Gastroesophageal sphincter (tissue), 4 donors: ENCODE data around the gene ZNF747. TPM values are rescaled to one million over a fixed set of nuclear protein-coding genes. Genes with fewer than 3 reads are reported as not detected.

Experiments
- ATAC-seq: fragments of 150-250 bp; one replicate; pipeline ENCODE4 v1.9.1; 2016; ENCODE audit warnings: mild to moderate bottlenecking, moderate library complexity
- H3K27ac ChIP-seq, 4 donors: fragments of 200-600 bp; sonication (generic) in 3 of 4; 1 replicate in 3 of 4; 2 replicates in 1 of 4; pipeline ENCODE4 v1.5.1; 2016 to 2019
- H3K27me3 ChIP-seq: fragments of 200-600 bp; sonication (generic); one replicate; pipeline ENCODE4 v1.5.1; 2019
- H3K36me3 ChIP-seq, 2 donors: fragments of 200-600 bp; sonication (generic); one replicate each; pipeline ENCODE4 v1.5.1; 2019; ENCODE audit warnings: control low read depth in 1 of 2
- H3K4me1 ChIP-seq, 3 donors: fragments of 200-600 bp; sonication (generic); 1 replicate in 2 of 3; 2 replicates in 1 of 3; pipeline ENCODE4 v1.5.1; 2016 to 2019; ENCODE audit warnings: control low read depth in 2 of 3
- H3K4me3 ChIP-seq, 2 donors: fragments of 200-600 bp; sonication (generic); one replicate each; pipeline ENCODE4 v1.5.1; 2019; ENCODE audit warnings: mild to moderate bottlenecking in 1 of 2, moderate library complexity in 1 of 2
- H3K9me3 ChIP-seq, 3 donors: fragments of 200-600 bp; sonication (generic); one replicate each; pipeline ENCODE4 v1.5.1; 2017 to 2019; ENCODE audit warnings: control low read depth in 2 of 3
- EP300 ChIP-seq: sonication (generic); formaldehyde crosslinking; IDR thresholded peaks from one replicate; pipeline ENCODE4 v1.6.1; 2017; ENCODE audit warnings: antibody characterized with exemption, mild to moderate bottlenecking
- POLR2A ChIP-seq, 2 donors: fragments of 450-650 bp; IDR thresholded peaks; one replicate each; pipeline ENCODE4 v1.6.1; 2017; ENCODE audit warnings: antibody characterized with exemption in 2 of 2, mild to moderate bottlenecking in 2 of 2, moderate library complexity in 1 of 2
- POLR2AphosphoS5 ChIP-seq: sonication (generic); formaldehyde crosslinking; IDR thresholded peaks from one replicate; pipeline ENCODE4 v1.6.1; 2017; ENCODE audit warnings: antibody characterized with exemption
- WGBS, 2 donors: methylation state at CpG; one replicate each; pipeline ENCODE4 v1.1.5; 2018; ENCODE audit warnings: low coverage in 1 of 2; 5-methylcytosine and 5-hydroxymethylcytosine counted together
- total RNA-seq, 4 donors: library from RNA; depleted of rRNA; stranded (reverse); fragments of >200 nt; gene quantifications; one replicate each; pipeline ENCODE4 v1.1.0, GENCODE V29; 2016
- TF ChIP-seq, protein P1 (sequence below), 4 experiments: fragments of 200-600 bp in 2 of 4; fragments of 450-650 bp in 2 of 4; sonication (generic) in 1 of 4; IDR thresholded peaks; one replicate each; pipeline ENCODE4 v1.5.1; 2017 to 2019; ENCODE audit warnings: antibody characterized with exemption in 4 of 4, mild to moderate bottlenecking in 2 of 4, moderate library complexity in 2 of 4

Gene ZNF747
- total RNA-seq: 10 to 100 TPM; 15.3 to 31.6 (median 19.3) TPM

DNA sequence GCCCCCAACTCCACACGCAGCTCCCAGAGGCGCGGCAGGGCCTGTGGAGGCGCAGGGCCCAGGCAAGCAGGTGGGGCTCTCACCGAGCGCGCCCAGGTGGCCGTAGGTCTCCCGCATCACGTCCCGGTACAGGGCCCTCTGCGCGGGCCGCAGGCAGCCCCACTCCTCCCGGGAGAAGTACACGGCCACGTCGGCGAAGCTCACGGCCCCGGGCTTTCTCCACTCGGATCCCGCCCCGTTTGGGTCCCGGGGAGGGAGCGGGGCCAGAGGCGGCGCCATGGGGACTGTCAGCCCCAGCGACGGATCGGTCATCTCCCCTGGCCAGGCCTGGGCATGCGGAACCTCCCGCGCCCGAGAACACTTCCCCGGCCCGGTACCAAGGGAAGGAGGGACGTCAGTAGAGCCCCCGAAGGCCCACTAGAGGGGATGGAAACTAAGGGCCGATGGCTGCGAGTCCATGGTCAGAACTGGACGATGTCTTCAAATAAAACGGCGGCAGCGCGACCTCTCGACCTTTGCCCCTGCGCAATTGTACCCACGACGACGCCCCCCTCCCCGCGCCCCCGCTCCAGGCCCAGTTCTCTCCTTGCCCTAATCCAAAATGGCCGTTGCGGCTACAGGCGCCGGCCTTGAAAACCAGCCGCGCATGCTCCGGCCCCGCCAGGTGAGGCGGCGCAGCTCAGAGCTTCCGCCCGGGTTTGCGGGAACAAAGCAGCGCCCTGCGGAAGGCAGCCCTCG, at the start of gene ZNF747:
ZNF747 (minus strand) TSS at position 491 of the 738 bp plus-strand sequence; CDS start at position 312, 179 bp downstream.
- peak; percentile 94 for ATAC-seq
- H3K4me3 ChIP-seq: peak within 1 kb of the TSS; percentile 67 to 85
- TF ChIP-seq POLR2A (IDR thresholded peaks at IDR 0.05) (peak; percentile 37 to 52), EP300 (no peak), POLR2AphosphoS5 (peak; percentile 75)
- TF ChIP-seq, protein P1, sequence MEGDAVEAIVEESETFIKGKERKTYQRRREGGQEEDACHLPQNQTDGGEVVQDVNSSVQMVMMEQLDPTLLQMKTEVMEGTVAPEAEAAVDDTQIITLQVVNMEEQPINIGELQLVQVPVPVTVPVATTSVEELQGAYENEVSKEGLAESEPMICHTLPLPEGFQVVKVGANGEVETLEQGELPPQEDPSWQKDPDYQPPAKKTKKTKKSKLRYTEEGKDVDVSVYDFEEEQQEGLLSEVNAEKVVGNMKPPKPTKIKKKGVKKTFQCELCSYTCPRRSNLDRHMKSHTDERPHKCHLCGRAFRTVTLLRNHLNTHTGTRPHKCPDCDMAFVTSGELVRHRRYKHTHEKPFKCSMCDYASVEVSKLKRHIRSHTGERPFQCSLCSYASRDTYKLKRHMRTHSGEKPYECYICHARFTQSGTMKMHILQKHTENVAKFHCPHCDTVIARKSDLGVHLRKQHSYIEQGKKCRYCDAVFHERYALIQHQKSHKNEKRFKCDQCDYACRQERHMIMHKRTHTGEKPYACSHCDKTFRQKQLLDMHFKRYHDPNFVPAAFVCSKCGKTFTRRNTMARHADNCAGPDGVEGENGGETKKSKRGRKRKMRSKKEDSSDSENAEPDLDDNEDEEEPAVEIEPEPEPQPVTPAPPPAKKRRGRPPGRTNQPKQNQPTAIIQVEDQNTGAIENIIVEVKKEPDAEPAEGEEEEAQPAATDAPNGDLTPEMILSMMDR (IDR thresholded peaks at IDR 0.05): peak in 1 of 4 experiments; percentile 4
- peak within 1 kb of the TSS; percentile 94 to 97 (median 95) for H3K27ac ChIP-seq
- peaks cover 0 to 31% of the 10 kb centered on the region in 2 donors for H3K36me3 ChIP-seq
- peaks cover 0 to 32% (median 17%) of the 10 kb centered on the region in 3 donors for H3K4me1 ChIP-seq
- 0% methylated on average over 1 to 14 of the region's 70 CpGs for WGBS, 2 donors
- H3K27me3 ChIP-seq: no peaks in the 10 kb centered on the region
- H3K9me3 ChIP-seq: no peaks in the 10 kb centered on the region

DNA sequence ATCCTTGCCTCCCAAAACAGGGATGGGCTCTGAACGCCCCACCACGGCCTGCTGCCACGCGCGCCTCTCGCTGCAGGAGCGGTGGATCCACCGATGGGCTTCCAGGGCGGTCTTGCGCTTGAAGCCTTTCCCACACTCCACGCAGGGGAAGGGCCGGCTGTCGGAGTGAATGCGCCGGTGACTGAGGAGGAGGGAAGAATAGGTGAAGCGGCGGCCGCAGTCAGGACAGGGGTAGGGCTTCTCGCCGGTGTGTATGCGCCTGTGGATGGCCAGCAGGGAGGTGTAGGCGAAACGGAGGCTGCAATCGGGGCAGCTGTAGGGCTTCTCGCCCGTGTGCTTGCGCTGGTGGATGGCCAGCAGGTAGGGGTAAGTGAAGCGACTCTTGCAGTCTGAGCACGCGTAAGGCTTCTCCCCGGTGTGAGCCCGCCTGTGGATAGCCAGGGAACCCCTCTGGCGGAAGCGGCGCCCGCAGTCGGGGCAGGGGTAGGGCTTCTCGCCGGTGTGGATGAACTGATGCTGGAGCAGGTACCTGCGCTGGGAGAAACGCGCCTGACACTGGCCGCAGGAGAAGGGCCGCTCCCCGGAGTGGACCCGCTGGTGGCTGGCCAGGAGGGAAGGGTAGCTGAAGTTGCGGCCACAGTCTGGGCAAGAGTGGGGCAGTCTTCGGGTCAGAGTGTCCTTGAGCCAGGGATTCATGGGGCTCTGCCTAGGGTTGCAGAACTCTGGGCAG, 48.1 kb upstream of the ZNF747 start:
- Histone ChIP-seq H3K4me3 (no peak overlapping the region), H3K36me3 (peaks cover 0 to 57% of the 10 kb centered on the region in 2 donors), H3K4me1 (peaks cover 0 to 61% (median 10%) of the 10 kb centered on the region in 3 donors), H3K27me3 (no peaks in the 10 kb centered on the region), H3K27ac (no peak overlapping the region), H3K9me3 (no peaks in the 10 kb centered on the region)
- ATAC-seq: no peak
- 86% methylated on average over 25 of the region's 48 CpGs; no CpG with 5 or more reads in 1 of the 2 donors for WGBS, 2 donors
- TF ChIP-seq POLR2AphosphoS5 (no peak), POLR2A (IDR thresholded peaks at IDR 0.05) (no peak), EP300 (no peak)
- TF ChIP-seq, protein P1 (IDR thresholded peaks at IDR 0.05): no peak

DNA sequence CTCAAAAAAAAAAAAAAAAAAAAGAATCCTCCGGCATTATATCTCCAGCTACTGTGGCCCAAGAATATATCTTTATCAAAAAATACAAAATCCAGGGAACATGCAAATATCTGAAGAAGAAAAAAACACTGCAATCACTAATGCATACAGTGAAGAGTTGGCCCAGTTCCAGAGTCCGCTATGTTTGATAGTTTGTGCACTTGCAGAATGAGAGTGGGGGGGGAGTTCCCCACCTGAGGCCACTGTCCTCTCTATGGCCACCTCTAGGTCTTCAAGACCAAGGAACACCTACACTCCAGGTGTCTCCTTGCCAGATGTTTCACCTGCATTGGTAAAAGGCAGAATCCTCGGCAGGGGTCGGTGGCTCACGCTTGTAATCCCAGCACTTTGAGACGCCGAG, 46.8 kb upstream of the ZNF747 start:
- H3K4me1 ChIP-seq: peaks cover 0 to 52% (median 10%) of the 10 kb centered on the region in 3 donors
- 75 to 82% methylated on average over 2 to 7 of the region's 7 CpGs for WGBS, 2 donors
- ATAC-seq: no peak
- TF ChIP-seq EP300: no peak
- TF ChIP-seq POLR2A (IDR thresholded peaks at IDR 0.05): no peak
- TF ChIP-seq POLR2AphosphoS5: no peak
- TF ChIP-seq, protein P1 (IDR thresholded peaks at IDR 0.05): no peak
- no peaks in the 10 kb centered on the region for H3K9me3 ChIP-seq
- H3K36me3 ChIP-seq: peaks cover 0 to 66% of the 10 kb centered on the region in 2 donors
- no peak overlapping the region for H3K27ac ChIP-seq
- no peak overlapping the region for H3K4me3 ChIP-seq
- no peaks in the 10 kb centered on the region for H3K27me3 ChIP-seq

DNA sequence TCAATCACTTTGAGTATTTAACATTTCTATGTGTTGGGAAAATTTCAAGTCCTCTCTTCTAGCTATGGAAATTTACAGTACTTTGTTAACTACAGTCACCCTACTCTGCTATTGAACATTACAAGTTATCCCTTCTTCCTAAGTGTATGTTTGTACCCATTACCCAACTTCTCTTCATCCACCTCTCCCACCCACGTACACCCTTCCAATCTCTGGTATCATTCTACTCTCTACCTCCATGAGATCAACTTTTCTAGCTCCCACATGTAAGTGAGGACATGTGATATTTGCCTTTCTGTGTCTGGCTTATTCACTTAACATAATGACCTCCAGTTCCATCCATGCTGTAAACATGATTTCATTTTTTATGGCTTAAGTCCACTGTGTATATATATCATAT, 40.0 kb upstream of the ZNF747 start:
- peaks cover 0 to 24% (median 19%) of the 10 kb centered on the region in 3 donors for H3K4me1 ChIP-seq
- no peak overlapping the region for H3K4me3 ChIP-seq
- ATAC-seq: no peak
- no peak overlapping the region for H3K27ac ChIP-seq
- WGBS, 2 donors: 79 to 100% methylated on average over 1 of the region's 1 CpG
- no peaks in the 10 kb centered on the region for H3K27me3 ChIP-seq
- no peak for TF ChIP-seq POLR2A (IDR thresholded peaks at IDR 0.05)
- no peak for TF ChIP-seq POLR2AphosphoS5
- no peak for TF ChIP-seq EP300
- TF ChIP-seq, protein P1 (IDR thresholded peaks at IDR 0.05): no peak
- peaks cover 0 to 32% of the 10 kb centered on the region in 2 donors for H3K36me3 ChIP-seq
- H3K9me3 ChIP-seq: no peaks in the 10 kb centered on the region
